ENCODE results near the gene DMRTA2. TPM values are rescaled to one million over a fixed set of nuclear protein-coding genes. Genes with fewer than 3 reads are reported as not detected.
A peak's percentile ranks its signal among the peaks of the same experiment; 100 is the strongest.

The DMRTA2 gene
- total and polyA plus RNA-seq, 2 donors from 2014 or later: not detected

- Histone ChIP-seq H3K4me1 (ENCODE audit: control insufficient read depth in 2 of 3, insufficient read depth in 2 of 3, low read depth in 1 of 3, low read length in 3 of 3) (peaks cover 0 to 7% (median 0%) of the 10 kb centered on the region in 3 donors), H3K27ac (ENCODE audit: low read depth in 2 of 2, low read length in 2 of 2) (no peak overlapping the region), H3K9ac (ENCODE audit: low read length in 3 of 3) (no peak overlapping the region), H3K4me3 (ENCODE audit: low read length in 3 of 3) (no peak overlapping the region), H3K9me3 (ENCODE audit: control insufficient read depth in 2 of 3, insufficient read depth in 1 of 3, low read length in 3 of 3) (peaks cover 0 to 9% (median 2%) of the 10 kb centered on the region in 3 donors), H3K27me3 (ENCODE audit: control insufficient read depth, insufficient read depth, low read length) (peaks cover 42% of the 10 kb centered on the region), H3K36me3 (ENCODE audit: control insufficient read depth in 2 of 3, insufficient read depth in 3 of 3, low read length in 3 of 3) (no peaks in the 10 kb centered on the region)
- intact Hi-C loops (cut with DNase I): no loop called here
- no peak for TF ChIP-seq CTCF (IDR thresholded peaks at IDR 0.05; ENCODE audit: borderline replicate concordance, extremely low read depth, insufficient read depth)
- DNase-seq (peak in 1 of 5 donors; percentile 14), FAIRE-seq (no peak)
Measured at GRCh38 chr1:50416150-50416527, 7.1 kb downstream of the DMRTA2 start.

- intact Hi-C loops (cut with DNase I): no loop called here
- Histone ChIP-seq H3K36me3 (ENCODE audit: control insufficient read depth in 2 of 3, insufficient read depth in 3 of 3, low read length in 3 of 3) (no peaks in the 10 kb centered on the region), H3K4me1 (ENCODE audit: control insufficient read depth in 2 of 3, insufficient read depth in 2 of 3, low read depth in 1 of 3, low read length in 3 of 3) (peaks cover 0 to 3% (median 0%) of the 10 kb centered on the region in 3 donors), H3K9ac (ENCODE audit: low read length in 3 of 3) (no peak overlapping the region), H3K4me3 (ENCODE audit: low read length in 3 of 3) (no peak overlapping the region), H3K27me3 (ENCODE audit: control insufficient read depth, insufficient read depth, low read length) (peaks cover 38% of the 10 kb centered on the region), H3K27ac (ENCODE audit: low read depth in 2 of 2, low read length in 2 of 2) (no peak overlapping the region), H3K9me3 (ENCODE audit: control insufficient read depth in 2 of 3, insufficient read depth in 1 of 3, low read length in 3 of 3) (peaks cover 0 to 9% (median 2%) of the 10 kb centered on the region in 3 donors)
- FAIRE-seq: no peak
- TF ChIP-seq CTCF (IDR thresholded peaks at IDR 0.05; ENCODE audit: borderline replicate concordance, extremely low read depth, insufficient read depth): no peak
- peak in 3 of 5 donors; percentile 14 to 38 (median 15) for DNase-seq
Measured at GRCh38 chr1:50415235-50416149, 7.8 kb downstream of the DMRTA2 start.

GRCh38 chr1:50414853-50415234 is 8.4 kb downstream of the DMRTA2 start:
- Histone ChIP-seq H3K4me3 (ENCODE audit: low read length in 3 of 3) (no peak overlapping the region), H3K9me3 (ENCODE audit: control insufficient read depth in 2 of 3, insufficient read depth in 1 of 3, low read length in 3 of 3) (peaks cover 0 to 9% (median 2%) of the 10 kb centered on the region in 3 donors), H3K4me1 (ENCODE audit: control insufficient read depth in 2 of 3, insufficient read depth in 2 of 3, low read depth in 1 of 3, low read length in 3 of 3) (peaks cover 0 to 3% (median 0%) of the 10 kb centered on the region in 3 donors), H3K27me3 (ENCODE audit: control insufficient read depth, insufficient read depth, low read length) (peaks cover 32% of the 10 kb centered on the region), H3K36me3 (ENCODE audit: control insufficient read depth in 2 of 3, insufficient read depth in 3 of 3, low read length in 3 of 3) (no peaks in the 10 kb centered on the region), H3K27ac (ENCODE audit: low read depth in 2 of 2, low read length in 2 of 2) (no peak overlapping the region), H3K9ac (ENCODE audit: low read length in 3 of 3) (no peak overlapping the region)
- no peak for TF ChIP-seq CTCF (IDR thresholded peaks at IDR 0.05; ENCODE audit: borderline replicate concordance, extremely low read depth, insufficient read depth)
- no peak for DNase-seq
- intact Hi-C loops (cut with DNase I): no loop called here
- FAIRE-seq: no peak

Data from kidney (tissue), 14 donors.